MV-4-11 (cell line): ENCODE measurements around the gene KPNA6.

Source experiments
- DNase-seq: peaks from one replicate; lab custom pipeline; 2025; lab: John Stamatoyannopoulos, UW

Gene KPNA6

GRCh38 chr1:32219022-32219421 is 111.2 kb downstream of the KPNA6 start:
- no peak for DNase-seq

- DNase-seq, result no peak
Measured at GRCh38 chr1:32220746-32221580, 113.1 kb downstream of the KPNA6 start.

DNA sequence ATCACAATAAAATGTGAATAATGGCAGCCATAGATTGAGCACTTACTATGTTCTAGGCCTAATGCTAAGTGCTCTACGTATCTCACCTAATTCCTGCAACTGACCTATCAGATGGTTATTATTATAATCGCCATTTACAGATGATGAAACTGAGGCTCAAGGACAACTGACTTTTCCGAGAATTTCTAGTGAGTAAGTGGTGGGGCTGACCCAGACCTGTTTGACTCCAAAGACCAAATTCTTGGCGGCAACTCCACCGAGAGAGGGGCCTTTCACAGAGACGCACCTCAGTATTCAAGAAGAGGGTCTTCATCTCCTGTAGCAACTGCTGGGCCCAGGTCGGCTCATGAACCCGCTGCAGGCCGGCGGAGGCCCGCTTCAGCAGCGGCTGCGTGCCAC is 113.7 kb downstream of the KPNA6 start:
- DNase-seq, result no peak

- peak; percentile 89 for DNase-seq
Measured at GRCh38 chr1:32221980-32222755, 114.3 kb downstream of the KPNA6 start, which contains the start of the genes EIF3I and TMEM234. TSS of gene EIF3I (plus strand) at chr1:32222407. CDS start at chr1:32222442, 35 bp downstream. TSS of gene TMEM234 (minus strand) at chr1:32222353. CDS start at chr1:32222322, 31 bp downstream.

GRCh38 chr1:32223683-32224082 is 115.8 kb downstream of the KPNA6 start:
- DNase-seq, result no peak

GRCh38 chr1:32224285-32224684 is 116.4 kb downstream of the KPNA6 start:
- no peak for DNase-seq
